WTC11 (cell line): ENCODE data around the gene PHKA2. TPM values are rescaled to one million over a fixed set of nuclear protein-coding genes. Genes with fewer than 3 reads are reported as not detected.

ENCODE experiments used
- ATAC-seq: fragments of 200-7000 bp; cut with Tn5 transposase; 2 replicates; pipeline ENCODE4 v1.10.0; 2021; ENCODE audit warnings: mild to moderate bottlenecking, moderate library complexity
- CTCF ChIA-PET: fragments of 300-600 bp; sonication (Branson Sonifier 250); formaldehyde crosslinking; loops from one replicate; lab custom pipeline; 2021; ENCODE audit warnings: antibody characterized with exemption; lab: Charles Lee
- POLR2A ChIA-PET: fragments of 350-600 bp; sonication (Branson Sonifier 250); formaldehyde crosslinking; loops from one replicate; lab custom pipeline; 2021; ENCODE audit warnings: antibody characterized with exemption; lab: Charles Lee
- DNase-seq: peaks from one replicate; pipeline ENCODE4 v3.0.0; 2021; ENCODE audit warnings: low spot score
- H3K27ac Mint-ChIP-seq: 2 replicates; pipeline ENCODE4 v1.8.0; 2021; ENCODE audit warnings: mixed read lengths
- H3K27me3 Mint-ChIP-seq: 2 replicates; pipeline ENCODE4 v1.8.0; 2021; ENCODE audit warnings: low read depth, mild to moderate bottlenecking, moderate library complexity, mixed read lengths
- H3K36me3 Mint-ChIP-seq: 2 replicates; pipeline ENCODE4 v1.8.0; 2021; ENCODE audit warnings: mixed read lengths
- H3K4me1 Mint-ChIP-seq: 2 replicates; pipeline ENCODE4 v1.8.0; 2022; ENCODE audit warnings: mixed read lengths
- H3K4me3 Mint-ChIP-seq: 2 replicates; pipeline ENCODE4 v1.8.0; 2021; ENCODE audit warnings: mild to moderate bottlenecking, moderate library complexity, mixed read lengths
- H3K9me3 Mint-ChIP-seq: 2 replicates; pipeline ENCODE4 v1.8.0; 2021; ENCODE audit warnings: mixed read lengths
- CBFB ChIP-seq: sonication (generic); formaldehyde crosslinking; IDR thresholded peaks from 2 replicates; pipeline ENCODE4 v1.8.1; 2022; ENCODE audit warnings: mild to moderate bottlenecking, low read depth, missing genetic modification reagents
- FOXJ3 ChIP-seq: sonication (generic); formaldehyde crosslinking; IDR thresholded peaks from 2 replicates; pipeline ENCODE4 v1.9.0; 2021; ENCODE audit warnings: missing genetic modification reagents, mild to moderate bottlenecking, borderline replicate concordance
- GTF2I ChIP-seq: fragments of 250-450 bp; sonication (Bioruptor Pico); conservative IDR thresholded peaks from 2 replicates; pipeline ENCODE4 v1.4.0; 2021; ENCODE audit warnings: mild to moderate bottlenecking
- MYBL2 ChIP-seq: sonication (generic); formaldehyde crosslinking; IDR thresholded peaks from 2 replicates; pipeline ENCODE4 v1.8.1; 2023; ENCODE audit warnings: mild to moderate bottlenecking, moderate library complexity, missing genetic modification reagents
- NR3C1 ChIP-seq: sonication (generic); formaldehyde crosslinking; conservative IDR thresholded peaks from 2 replicates; pipeline ENCODE4 v1.8.1; 2023; ENCODE audit warnings: low read depth, mild to moderate bottlenecking, missing genetic modification reagents
- OVOL2 ChIP-seq: fragments of 250-450 bp; sonication (Bioruptor Pico); IDR thresholded peaks from 2 replicates; pipeline ENCODE4 v1.9.0; 2021; ENCODE audit warnings: mild to moderate bottlenecking, borderline replicate concordance
- ZNF263 ChIP-seq: sonication (generic); formaldehyde crosslinking; IDR thresholded peaks from 2 replicates; pipeline ENCODE4 v1.8.1; 2022; ENCODE audit warnings: low read depth, mild to moderate bottlenecking, moderate library complexity, missing genetic modification reagents
- total RNA-seq: library from RNA; stranded (reverse); gene quantifications from 3 replicates; pipeline ENCODE4 v1.2.3, GENCODE V29; 2021
- TF ChIP-seq, protein P1 (sequence below): sonication (generic); formaldehyde crosslinking; IDR thresholded peaks from 2 replicates; pipeline ENCODE4 v1.8.0; 2022; ENCODE audit warnings: mild to moderate bottlenecking, missing genetic modification reagents
- TF ChIP-seq, protein P2 (sequence below): fragments of 200-600 bp; IDR thresholded peaks from 2 replicates; pipeline ENCODE4 v1.8.0; 2022; ENCODE audit warnings: antibody characterized with exemption
- TF ChIP-seq, protein P3 (sequence below): sonication (generic); formaldehyde crosslinking; IDR thresholded peaks from 2 replicates; pipeline ENCODE4 v1.8.0; 2023; ENCODE audit warnings: missing genetic modification reagents
- TF ChIP-seq, protein P4 (sequence below): sonication (generic); formaldehyde crosslinking; IDR thresholded peaks from 2 replicates; pipeline ENCODE4 v1.8.0; 2022; ENCODE audit warnings: mild to moderate bottlenecking, missing genetic modification reagents
- TF ChIP-seq, protein P5 (sequence below): sonication (generic); formaldehyde crosslinking; IDR thresholded peaks from 2 replicates; pipeline ENCODE4 v1.8.1; 2023; ENCODE audit warnings: mild to moderate bottlenecking, moderate library complexity, missing genetic modification reagents
- TF ChIP-seq, protein P6 (sequence below): sonication (generic); formaldehyde crosslinking; IDR thresholded peaks from 2 replicates; pipeline ENCODE4 v1.8.0; 2023; ENCODE audit warnings: missing genetic modification reagents, mild to moderate bottlenecking, borderline replicate concordance
- TF ChIP-seq, protein P7 (sequence below): sonication (generic); formaldehyde crosslinking; IDR thresholded peaks from 2 replicates; pipeline ENCODE4 v1.8.1; 2023; ENCODE audit warnings: mild to moderate bottlenecking, missing genetic modification reagents

PHKA2 gene
- total RNA-seq, 1 experiment from 2014 or later, result 23.8 TPM

DNA sequence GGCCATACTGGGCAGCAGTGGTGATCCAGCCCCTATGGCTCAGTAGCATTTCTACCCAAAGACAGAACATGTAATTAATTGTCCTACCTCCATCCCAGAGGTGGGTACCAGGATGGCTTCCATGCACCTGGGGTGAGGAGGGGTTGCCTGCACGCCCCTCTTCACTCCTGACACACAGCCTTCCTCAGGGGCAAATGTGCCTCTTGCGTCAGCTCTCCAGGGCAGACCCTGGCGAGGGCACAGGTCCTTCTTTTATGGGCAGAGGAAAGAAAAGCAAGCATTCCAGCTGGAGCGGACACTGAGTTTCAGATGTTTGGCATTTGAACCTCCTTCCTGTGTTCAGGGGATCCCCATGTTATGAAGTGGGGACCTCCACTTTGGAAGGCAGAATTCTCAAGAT is 95.6 kb downstream of the PHKA2 start (continued):
- TF ChIP-seq, protein P1, sequence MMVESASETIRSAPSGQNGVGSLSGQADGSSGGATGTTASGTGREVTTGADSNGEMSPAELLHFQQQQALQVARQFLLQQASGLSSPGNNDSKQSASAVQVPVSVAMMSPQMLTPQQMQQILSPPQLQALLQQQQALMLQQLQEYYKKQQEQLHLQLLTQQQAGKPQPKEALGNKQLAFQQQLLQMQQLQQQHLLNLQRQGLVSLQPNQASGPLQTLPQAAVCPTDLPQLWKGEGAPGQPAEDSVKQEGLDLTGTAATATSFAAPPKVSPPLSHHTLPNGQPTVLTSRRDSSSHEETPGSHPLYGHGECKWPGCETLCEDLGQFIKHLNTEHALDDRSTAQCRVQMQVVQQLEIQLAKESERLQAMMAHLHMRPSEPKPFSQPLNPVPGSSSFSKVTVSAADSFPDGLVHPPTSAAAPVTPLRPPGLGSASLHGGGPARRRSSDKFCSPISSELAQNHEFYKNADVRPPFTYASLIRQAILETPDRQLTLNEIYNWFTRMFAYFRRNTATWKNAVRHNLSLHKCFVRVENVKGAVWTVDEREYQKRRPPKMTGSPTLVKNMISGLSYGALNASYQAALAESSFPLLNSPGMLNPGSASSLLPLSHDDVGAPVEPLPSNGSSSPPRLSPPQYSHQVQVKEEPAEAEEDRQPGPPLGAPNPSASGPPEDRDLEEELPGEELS (CRISPR knock-in tag), result no peak
- TF ChIP-seq, protein P2, sequence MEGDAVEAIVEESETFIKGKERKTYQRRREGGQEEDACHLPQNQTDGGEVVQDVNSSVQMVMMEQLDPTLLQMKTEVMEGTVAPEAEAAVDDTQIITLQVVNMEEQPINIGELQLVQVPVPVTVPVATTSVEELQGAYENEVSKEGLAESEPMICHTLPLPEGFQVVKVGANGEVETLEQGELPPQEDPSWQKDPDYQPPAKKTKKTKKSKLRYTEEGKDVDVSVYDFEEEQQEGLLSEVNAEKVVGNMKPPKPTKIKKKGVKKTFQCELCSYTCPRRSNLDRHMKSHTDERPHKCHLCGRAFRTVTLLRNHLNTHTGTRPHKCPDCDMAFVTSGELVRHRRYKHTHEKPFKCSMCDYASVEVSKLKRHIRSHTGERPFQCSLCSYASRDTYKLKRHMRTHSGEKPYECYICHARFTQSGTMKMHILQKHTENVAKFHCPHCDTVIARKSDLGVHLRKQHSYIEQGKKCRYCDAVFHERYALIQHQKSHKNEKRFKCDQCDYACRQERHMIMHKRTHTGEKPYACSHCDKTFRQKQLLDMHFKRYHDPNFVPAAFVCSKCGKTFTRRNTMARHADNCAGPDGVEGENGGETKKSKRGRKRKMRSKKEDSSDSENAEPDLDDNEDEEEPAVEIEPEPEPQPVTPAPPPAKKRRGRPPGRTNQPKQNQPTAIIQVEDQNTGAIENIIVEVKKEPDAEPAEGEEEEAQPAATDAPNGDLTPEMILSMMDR, result no peak
- TF ChIP-seq, protein P3, sequence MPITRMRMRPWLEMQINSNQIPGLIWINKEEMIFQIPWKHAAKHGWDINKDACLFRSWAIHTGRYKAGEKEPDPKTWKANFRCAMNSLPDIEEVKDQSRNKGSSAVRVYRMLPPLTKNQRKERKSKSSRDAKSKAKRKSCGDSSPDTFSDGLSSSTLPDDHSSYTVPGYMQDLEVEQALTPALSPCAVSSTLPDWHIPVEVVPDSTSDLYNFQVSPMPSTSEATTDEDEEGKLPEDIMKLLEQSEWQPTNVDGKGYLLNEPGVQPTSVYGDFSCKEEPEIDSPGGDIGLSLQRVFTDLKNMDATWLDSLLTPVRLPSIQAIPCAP, result no peak

DNA sequence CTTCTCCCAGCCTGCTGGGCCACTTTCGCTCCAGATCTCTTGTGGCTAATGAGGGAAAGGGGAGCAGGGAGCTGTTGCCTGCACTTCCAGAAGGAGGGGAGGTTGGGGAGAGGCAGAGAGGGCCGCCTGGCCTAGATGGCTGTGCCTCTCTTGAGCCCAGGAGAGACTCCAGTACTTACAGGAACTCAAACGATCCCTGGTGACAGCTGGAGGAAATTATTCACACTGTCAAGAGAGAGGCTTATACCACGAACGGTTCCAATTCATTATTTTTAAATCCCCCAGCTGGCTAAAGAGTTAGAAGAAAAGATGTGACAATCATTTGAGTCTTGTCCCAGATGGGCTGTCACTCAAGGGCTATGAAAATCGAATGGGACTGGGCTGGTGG is 96.1 kb downstream of the PHKA2 start:
- Mint-ChIP-seq H3K27me3 (no peaks in the 10 kb centered on the region), H3K9me3 (no peaks in the 10 kb centered on the region), H3K27ac (no peak overlapping the region), H3K36me3 (no peaks in the 10 kb centered on the region), H3K4me1 (peaks cover 39% of the 10 kb centered on the region)
- DNase-seq (no peak), ATAC-seq (no peak)
- CTCF ChIA-PET, result interaction anchor here (2.5 kb wide), 1 partner anchor 211 kb away, joined by 13 read pairs; no protein-coding TSS in a partner anchor
- TF ChIP-seq CBFB (no peak), OVOL2 (CRISPR knock-in tag) (no peak), ZNF263 (CRISPR knock-in tag) (no peak), MYBL2 (CRISPR knock-in tag) (no peak), GTF2I (CRISPR knock-in tag) (no peak), FOXJ3 (CRISPR knock-in tag) (no peak), NR3C1 (no peak)
- TF ChIP-seq, protein P4, sequence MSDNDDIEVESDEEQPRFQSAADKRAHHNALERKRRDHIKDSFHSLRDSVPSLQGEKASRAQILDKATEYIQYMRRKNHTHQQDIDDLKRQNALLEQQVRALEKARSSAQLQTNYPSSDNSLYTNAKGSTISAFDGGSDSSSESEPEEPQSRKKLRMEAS, result no peak
- TF ChIP-seq, protein P5, sequence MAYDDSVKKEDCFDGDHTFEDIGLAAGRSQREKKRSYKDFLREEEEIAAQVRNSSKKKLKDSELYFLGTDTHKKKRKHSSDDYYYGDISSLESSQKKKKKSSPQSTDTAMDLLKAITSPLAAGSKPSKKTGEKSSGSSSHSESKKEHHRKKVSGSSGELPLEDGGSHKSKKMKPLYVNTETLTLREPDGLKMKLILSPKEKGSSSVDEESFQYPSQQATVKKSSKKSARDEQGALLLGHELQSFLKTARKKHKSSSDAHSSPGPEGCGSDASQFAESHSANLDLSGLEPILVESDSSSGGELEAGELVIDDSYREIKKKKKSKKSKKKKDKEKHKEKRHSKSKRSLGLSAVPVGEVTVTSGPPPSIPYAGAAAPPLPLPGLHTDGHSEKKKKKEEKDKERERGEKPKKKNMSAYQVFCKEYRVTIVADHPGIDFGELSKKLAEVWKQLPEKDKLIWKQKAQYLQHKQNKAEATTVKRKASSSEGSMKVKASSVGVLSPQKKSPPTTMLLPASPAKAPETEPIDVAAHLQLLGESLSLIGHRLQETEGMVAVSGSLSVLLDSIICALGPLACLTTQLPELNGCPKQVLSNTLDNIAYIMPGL (CRISPR knock-in tag), result no peak
- TF ChIP-seq, protein P6, sequence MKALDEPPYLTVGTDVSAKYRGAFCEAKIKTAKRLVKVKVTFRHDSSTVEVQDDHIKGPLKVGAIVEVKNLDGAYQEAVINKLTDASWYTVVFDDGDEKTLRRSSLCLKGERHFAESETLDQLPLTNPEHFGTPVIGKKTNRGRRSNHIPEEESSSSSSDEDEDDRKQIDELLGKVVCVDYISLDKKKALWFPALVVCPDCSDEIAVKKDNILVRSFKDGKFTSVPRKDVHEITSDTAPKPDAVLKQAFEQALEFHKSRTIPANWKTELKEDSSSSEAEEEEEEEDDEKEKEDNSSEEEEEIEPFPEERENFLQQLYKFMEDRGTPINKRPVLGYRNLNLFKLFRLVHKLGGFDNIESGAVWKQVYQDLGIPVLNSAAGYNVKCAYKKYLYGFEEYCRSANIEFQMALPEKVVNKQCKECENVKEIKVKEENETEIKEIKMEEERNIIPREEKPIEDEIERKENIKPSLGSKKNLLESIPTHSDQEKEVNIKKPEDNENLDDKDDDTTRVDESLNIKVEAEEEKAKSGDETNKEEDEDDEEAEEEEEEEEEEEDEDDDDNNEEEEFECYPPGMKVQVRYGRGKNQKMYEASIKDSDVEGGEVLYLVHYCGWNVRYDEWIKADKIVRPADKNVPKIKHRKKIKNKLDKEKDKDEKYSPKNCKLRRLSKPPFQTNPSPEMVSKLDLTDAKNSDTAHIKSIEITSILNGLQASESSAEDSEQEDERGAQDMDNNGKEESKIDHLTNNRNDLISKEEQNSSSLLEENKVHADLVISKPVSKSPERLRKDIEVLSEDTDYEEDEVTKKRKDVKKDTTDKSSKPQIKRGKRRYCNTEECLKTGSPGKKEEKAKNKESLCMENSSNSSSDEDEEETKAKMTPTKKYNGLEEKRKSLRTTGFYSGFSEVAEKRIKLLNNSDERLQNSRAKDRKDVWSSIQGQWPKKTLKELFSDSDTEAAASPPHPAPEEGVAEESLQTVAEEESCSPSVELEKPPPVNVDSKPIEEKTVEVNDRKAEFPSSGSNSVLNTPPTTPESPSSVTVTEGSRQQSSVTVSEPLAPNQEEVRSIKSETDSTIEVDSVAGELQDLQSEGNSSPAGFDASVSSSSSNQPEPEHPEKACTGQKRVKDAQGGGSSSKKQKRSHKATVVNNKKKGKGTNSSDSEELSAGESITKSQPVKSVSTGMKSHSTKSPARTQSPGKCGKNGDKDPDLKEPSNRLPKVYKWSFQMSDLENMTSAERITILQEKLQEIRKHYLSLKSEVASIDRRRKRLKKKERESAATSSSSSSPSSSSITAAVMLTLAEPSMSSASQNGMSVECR (CRISPR knock-in tag), result no peak
- TF ChIP-seq, protein P7, sequence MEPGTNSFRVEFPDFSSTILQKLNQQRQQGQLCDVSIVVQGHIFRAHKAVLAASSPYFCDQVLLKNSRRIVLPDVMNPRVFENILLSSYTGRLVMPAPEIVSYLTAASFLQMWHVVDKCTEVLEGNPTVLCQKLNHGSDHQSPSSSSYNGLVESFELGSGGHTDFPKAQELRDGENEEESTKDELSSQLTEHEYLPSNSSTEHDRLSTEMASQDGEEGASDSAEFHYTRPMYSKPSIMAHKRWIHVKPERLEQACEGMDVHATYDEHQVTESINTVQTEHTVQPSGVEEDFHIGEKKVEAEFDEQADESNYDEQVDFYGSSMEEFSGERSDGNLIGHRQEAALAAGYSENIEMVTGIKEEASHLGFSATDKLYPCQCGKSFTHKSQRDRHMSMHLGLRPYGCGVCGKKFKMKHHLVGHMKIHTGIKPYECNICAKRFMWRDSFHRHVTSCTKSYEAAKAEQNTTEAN (CRISPR knock-in tag), result no peak
- TF ChIP-seq, all 79 proteins: peak for 0
- POLR2A ChIA-PET, result no interaction called here
- 0 out of 2 replicates have a peak overlapping the region, but pooled peaks have one; percentile 74 for H3K4me3 Mint-ChIP-seq
